Loucy (cell line): ENCODE measurements around the gene LRRC4C.

Experiments
- EZH2phosphoT487 ChIP-seq: fragments of 200-600 bp; IDR thresholded peaks from 2 replicates; pipeline ENCODE4 v1.6.1; 2018; ENCODE audit warnings: antibody characterized with exemption, mild to moderate bottlenecking, moderate library complexity, borderline replicate concordance
- TF ChIP-seq, protein P1 (sequence below): fragments of 200-600 bp; sonication (generic); conservative IDR thresholded peaks from 2 replicates; pipeline ENCODE4 v1.5.1; 2014; ENCODE audit warnings: mild to moderate bottlenecking, antibody characterized with exemption, low read length

DNA sequence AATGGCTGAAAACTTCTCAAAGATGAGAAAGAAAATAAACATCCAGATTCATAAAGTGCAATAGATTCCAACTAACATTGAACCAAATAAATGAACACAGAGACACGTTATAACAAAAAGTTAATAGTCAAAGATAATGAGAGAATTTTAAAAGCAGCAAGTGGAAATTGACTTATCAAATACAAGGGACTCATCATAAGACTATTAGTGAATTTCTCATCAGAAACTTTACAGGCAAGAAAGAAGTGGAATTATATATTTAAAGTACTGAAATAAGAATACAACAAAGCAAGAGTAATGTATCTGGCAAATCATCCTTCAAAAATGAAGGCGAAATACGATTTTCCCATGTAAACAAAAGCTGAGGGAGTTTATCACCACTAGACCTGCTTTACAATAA, 852.7 kb downstream of the LRRC4C start:
- TF ChIP-seq, protein P1, sequence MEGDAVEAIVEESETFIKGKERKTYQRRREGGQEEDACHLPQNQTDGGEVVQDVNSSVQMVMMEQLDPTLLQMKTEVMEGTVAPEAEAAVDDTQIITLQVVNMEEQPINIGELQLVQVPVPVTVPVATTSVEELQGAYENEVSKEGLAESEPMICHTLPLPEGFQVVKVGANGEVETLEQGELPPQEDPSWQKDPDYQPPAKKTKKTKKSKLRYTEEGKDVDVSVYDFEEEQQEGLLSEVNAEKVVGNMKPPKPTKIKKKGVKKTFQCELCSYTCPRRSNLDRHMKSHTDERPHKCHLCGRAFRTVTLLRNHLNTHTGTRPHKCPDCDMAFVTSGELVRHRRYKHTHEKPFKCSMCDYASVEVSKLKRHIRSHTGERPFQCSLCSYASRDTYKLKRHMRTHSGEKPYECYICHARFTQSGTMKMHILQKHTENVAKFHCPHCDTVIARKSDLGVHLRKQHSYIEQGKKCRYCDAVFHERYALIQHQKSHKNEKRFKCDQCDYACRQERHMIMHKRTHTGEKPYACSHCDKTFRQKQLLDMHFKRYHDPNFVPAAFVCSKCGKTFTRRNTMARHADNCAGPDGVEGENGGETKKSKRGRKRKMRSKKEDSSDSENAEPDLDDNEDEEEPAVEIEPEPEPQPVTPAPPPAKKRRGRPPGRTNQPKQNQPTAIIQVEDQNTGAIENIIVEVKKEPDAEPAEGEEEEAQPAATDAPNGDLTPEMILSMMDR, result no peak
- no peak for TF ChIP-seq EZH2phosphoT487
